Epithelial cell of esophagus (primary cell): ENCODE results near the gene CMC1.

Source experiments
- DNase-seq: peaks from one replicate; pipeline ENCODE4 v3.0.0; 2010; ENCODE audit warnings: low read depth
- H3K4me3 ChIP-seq: 2 replicates; pipeline ENCODE4 v1.5.1; 2011; ENCODE audit warnings: mild to moderate bottlenecking, low read length, control low read depth
- TF ChIP-seq, protein P1 (sequence below): IDR thresholded peaks from 2 replicates; pipeline ENCODE4 v1.5.1; 2011; ENCODE audit warnings: low read depth, mild to moderate bottlenecking, low read length, control low read depth, inconsistent platforms; ENCODE audit not compliant: insufficient read depth; ENCODE audit errors: missing control alignments

Gene CMC1

DNA sequence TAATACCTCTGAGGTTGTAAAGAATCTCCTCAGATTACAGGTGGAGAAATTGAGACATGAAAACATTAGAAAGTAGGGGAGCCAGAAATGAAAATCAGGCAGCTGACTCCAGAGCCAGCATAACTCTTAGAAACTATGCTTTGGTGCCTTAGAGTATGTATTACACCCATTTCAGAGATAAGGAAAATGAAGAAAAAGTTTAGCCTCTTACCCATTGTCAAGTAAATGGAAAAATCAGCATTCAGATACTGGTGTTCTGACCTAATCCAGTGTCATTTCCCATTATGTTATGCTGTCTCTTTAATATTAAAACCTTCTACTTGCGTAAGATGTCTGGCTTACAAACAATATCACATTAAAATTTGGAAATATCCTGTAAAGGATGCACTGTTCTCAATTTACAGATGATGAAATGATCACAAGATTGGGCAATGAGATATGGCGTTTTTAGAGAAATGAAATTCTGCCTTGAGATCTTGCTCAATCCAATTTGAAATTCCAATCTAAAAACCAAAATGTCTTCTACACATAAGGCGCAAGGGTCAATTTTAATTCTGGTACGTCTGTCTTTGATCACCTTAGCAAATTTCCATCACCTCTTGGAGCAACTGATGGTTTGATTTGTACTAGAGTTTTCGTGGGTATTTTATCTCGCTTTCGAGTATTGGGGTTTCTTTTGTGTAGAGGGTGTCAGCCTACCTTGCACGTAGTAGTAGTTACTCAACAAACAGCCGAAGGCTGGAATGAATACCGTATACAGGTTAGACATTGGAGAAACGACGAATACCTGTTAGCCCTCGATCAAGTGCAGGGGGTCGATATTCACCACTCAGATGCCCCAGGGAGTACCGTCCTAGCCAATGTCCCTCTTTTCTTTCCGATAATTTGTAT, 106.2 kb downstream of the CMC1 start:
- peak; percentile 67 for DNase-seq
- TF ChIP-seq, protein P1, sequence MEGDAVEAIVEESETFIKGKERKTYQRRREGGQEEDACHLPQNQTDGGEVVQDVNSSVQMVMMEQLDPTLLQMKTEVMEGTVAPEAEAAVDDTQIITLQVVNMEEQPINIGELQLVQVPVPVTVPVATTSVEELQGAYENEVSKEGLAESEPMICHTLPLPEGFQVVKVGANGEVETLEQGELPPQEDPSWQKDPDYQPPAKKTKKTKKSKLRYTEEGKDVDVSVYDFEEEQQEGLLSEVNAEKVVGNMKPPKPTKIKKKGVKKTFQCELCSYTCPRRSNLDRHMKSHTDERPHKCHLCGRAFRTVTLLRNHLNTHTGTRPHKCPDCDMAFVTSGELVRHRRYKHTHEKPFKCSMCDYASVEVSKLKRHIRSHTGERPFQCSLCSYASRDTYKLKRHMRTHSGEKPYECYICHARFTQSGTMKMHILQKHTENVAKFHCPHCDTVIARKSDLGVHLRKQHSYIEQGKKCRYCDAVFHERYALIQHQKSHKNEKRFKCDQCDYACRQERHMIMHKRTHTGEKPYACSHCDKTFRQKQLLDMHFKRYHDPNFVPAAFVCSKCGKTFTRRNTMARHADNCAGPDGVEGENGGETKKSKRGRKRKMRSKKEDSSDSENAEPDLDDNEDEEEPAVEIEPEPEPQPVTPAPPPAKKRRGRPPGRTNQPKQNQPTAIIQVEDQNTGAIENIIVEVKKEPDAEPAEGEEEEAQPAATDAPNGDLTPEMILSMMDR: no peak
- peak overlapping the region; percentile 85 for H3K4me3 ChIP-seq

DNA sequence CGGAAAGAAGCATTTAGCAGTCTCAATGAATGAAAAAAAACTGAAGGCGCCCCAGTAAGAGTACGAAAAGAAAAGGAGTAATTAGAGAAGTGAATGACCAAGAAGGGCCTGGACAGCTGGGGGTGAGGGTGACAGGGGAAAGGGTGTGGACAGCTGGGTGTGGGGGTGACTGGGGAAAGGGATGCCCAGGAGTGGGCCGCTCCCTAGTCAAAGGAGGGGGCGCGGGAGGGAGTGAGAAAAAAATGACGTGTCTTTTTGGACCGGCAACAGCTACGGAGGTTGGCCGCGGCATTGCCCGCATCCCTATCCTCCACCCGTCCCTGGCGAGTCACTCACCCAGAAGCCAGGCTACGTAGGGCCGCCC, 106.8 kb downstream of the CMC1 start:
- peak; percentile 91 for DNase-seq
- TF ChIP-seq, protein P1: no peak
- H3K4me3 ChIP-seq: peak overlapping the region; percentile 85

DNA sequence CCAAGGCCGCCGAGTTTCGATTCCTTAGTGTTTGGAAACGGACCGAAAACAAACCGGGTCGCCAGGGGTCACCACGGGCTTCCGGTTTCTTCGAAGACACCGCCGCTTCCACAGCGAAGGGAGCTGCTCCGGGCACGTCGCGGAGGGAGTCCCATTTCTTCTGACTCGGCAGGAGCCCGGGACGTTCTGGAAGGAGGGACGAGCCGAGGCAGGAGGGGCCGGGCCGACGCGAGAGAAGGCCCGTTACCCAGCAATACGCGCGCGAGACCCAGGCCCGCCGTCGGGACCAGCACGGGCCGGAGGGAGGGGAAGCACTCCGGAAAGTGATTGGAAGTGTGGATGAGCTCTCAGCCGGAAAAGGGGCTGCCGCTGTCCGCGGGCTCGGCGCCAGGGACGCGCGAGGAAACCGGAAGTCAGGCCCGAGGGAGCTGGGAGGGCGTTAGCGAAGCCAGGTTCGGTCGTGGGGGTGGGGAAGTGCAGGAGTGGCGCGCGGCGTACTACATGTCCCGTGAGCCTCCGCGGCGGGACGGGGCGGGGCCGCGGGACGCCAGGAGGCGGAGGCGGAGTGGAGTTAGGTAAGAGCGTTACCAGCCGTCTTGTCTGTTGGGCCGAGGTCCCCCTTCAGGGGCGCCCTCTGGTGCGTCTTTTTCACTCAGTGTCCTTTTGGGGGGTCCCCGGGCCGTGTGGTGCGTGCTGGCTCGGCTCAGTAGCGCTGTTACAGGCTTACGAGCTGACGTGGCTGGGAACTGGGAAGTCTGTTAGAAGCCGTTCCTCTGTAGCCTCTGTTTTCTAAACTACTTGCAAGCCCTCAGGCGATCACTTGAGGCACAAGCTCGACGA, 107.4 kb downstream of the CMC1 start, which contains the start of the genes AZI2 and ZCWPW2:
Gene AZI2 (minus strand): TSS at position 196 of the 840 bp plus-strand sequence. CDS start 8,207 bp downstream, outside the sequence.
Gene ZCWPW2 (plus strand): TSS at position 93 of the 840 bp plus-strand sequence. CDS start 64,348 bp downstream, outside the sequence.
- TF ChIP-seq, protein P1: no peak
- DNase-seq: peak; percentile 97
- peak within 1 kb of the TSS; percentile 85 for H3K4me3 ChIP-seq

DNA sequence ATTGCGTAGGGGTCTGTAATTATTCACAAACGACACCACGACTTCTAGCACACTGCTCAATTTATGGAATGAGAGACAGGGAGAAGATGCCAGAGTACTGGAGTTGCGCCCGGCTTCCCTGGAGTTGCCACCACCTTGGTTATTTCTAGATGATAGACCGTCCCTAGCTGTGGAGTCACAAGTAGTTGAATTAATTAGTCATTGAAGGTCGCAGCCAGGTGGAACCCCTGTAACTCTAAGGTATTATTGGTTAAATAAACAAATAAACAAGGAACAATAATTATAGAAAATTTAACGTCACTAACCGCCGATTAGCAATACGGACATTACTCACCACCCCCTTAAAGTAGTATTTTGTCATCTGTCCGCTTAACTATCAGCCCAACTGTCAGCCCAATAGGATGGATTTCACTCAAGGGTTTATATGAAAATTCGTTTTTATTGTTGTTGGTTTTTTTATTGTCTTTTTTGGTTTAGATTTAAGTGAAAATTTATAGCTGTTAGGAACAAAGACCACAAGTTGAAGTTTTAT, 108.1 kb downstream of the CMC1 start:
- TF ChIP-seq, protein P1: no peak
- H3K4me3 ChIP-seq: peak overlapping the region; percentile 85
- DNase-seq: peak; percentile 49
